Trophoblast cell (in vitro differentiated cells and primary cell): ENCODE measurements around the gene SULT1E1.

Source experiments
- DNase-seq, 2 donors: peaks; one replicate each; pipeline ENCODE4 v3.0.0-alpha.2; 2016
- H2AFZ ChIP-seq: 2 replicates; pipeline ENCODE4 v1.6.1; 2013; ENCODE audit warnings: low read length, moderate library complexity, mild to moderate bottlenecking; ENCODE audit not compliant: insufficient read depth, poor library complexity
- H2AK5ac ChIP-seq: 2 replicates; pipeline ENCODE4 v1.6.1; 2013; ENCODE audit warnings: mild to moderate bottlenecking, low read length
- H2BK120ac ChIP-seq: 2 replicates; pipeline ENCODE4 v1.6.1; 2013; ENCODE audit warnings: low read length, mild to moderate bottlenecking, moderate library complexity; ENCODE audit not compliant: insufficient read depth, poor library complexity
- H2BK12ac ChIP-seq: 2 replicates; pipeline ENCODE4 v1.6.1; 2013; ENCODE audit warnings: mild to moderate bottlenecking, low read length, moderate library complexity
- H2BK5ac ChIP-seq: 2 replicates; pipeline ENCODE4 v1.6.1; 2013; ENCODE audit warnings: low read length, low read depth, moderate library complexity, mild to moderate bottlenecking; ENCODE audit not compliant: poor library complexity
- H3K14ac ChIP-seq: 2 replicates; pipeline ENCODE4 v1.6.1; 2013; ENCODE audit warnings: mild to moderate bottlenecking, low read length
- H3K18ac ChIP-seq: 2 replicates; pipeline ENCODE4 v1.6.1; 2013; ENCODE audit warnings: mild to moderate bottlenecking, low read length
- H3K23ac ChIP-seq: 2 replicates; pipeline ENCODE4 v1.6.1; 2013; ENCODE audit warnings: low read length
- H3K27ac ChIP-seq: 2 replicates; pipeline ENCODE4 v1.5.1; 2013; ENCODE audit warnings: low read depth, mild to moderate bottlenecking, inconsistent platforms, low read length, moderate library complexity
- H3K27me3 ChIP-seq: 2 replicates; pipeline ENCODE4 v1.6.1; 2013; ENCODE audit warnings: inconsistent platforms, mild to moderate bottlenecking, low read length, moderate library complexity; ENCODE audit not compliant: insufficient read depth
- H3K36me3 ChIP-seq, 2 experiments: 1 replicate in 1 of 2; 2 replicates in 1 of 2; pipeline ENCODE4 v1.6.1; 2013; ENCODE audit warnings: low read length in 2 of 2, mild to moderate bottlenecking in 2 of 2, moderate library complexity in 1 of 2; ENCODE audit not compliant: insufficient read depth in 2 of 2, control insufficient read depth in 1 of 2
- H3K4ac ChIP-seq: 2 replicates; pipeline ENCODE4 v1.6.1; 2013; ENCODE audit warnings: low read depth, mild to moderate bottlenecking, low read length, moderate library complexity
- H3K4me1 ChIP-seq, 2 experiments: 1 replicate in 1 of 2; 2 replicates in 1 of 2; pipeline ENCODE4 v1.6.1; 2013; ENCODE audit warnings: low read length in 2 of 2, mild to moderate bottlenecking in 2 of 2, moderate library complexity in 1 of 2; ENCODE audit not compliant: insufficient read depth in 2 of 2, control insufficient read depth in 1 of 2
- H3K4me2 ChIP-seq: 2 replicates; pipeline ENCODE4 v1.6.1; 2013; ENCODE audit warnings: inconsistent platforms, mild to moderate bottlenecking, low read length, moderate library complexity
- H3K4me3 ChIP-seq: 2 replicates; pipeline ENCODE4 v1.5.1; 2013; ENCODE audit warnings: mild to moderate bottlenecking, low read depth, low read length, inconsistent platforms
- H3K79me1 ChIP-seq: one replicate; pipeline ENCODE4 v1.6.1; 2013; ENCODE audit warnings: low read length
- H3K79me2 ChIP-seq: 2 replicates; pipeline ENCODE4 v1.6.1; 2013; ENCODE audit warnings: low read length, mild to moderate bottlenecking; ENCODE audit not compliant: control insufficient read depth, insufficient read depth, poor library complexity
- H3K9ac ChIP-seq: 2 replicates; pipeline ENCODE4 v1.6.1; 2013; ENCODE audit warnings: mild to moderate bottlenecking, low read length
- H3K9me3 ChIP-seq: 2 replicates; pipeline ENCODE4 v1.6.1; 2013; ENCODE audit warnings: low read depth, mild to moderate bottlenecking, control low read depth, inconsistent platforms, low read length; ENCODE audit not compliant: insufficient read depth
- H4K12ac ChIP-seq: 2 replicates; pipeline ENCODE4 v1.6.1; 2013; ENCODE audit warnings: low read depth, mild to moderate bottlenecking, low read length, moderate library complexity
- H4K8ac ChIP-seq: 2 replicates; pipeline ENCODE4 v1.6.1; 2013; ENCODE audit warnings: low read depth, mild to moderate bottlenecking, low read length, moderate library complexity
- H4K91ac ChIP-seq: one replicate; pipeline ENCODE4 v1.6.1; 2013; ENCODE audit warnings: low read depth, mild to moderate bottlenecking, low read length, moderate library complexity
- WGBS: extraction: QIAGEN DNeasy Blood & Tissue Kit; methylation state at CpG from one replicate; pipeline ENCODE4 v1.1.7; 2013; ENCODE audit warnings: missing lambda C conversion rate; ENCODE audit not compliant: insufficient read length, insufficient coverage; ENCODE audit errors: extremely low coverage; 5-methylcytosine and 5-hydroxymethylcytosine counted together

SULT1E1 gene

GRCh38 chr4:69875576-69875975 is 15.6 kb upstream of the SULT1E1 start:
- no peak overlapping the region for H2AK5ac ChIP-seq
- H3K36me3 ChIP-seq, result no peaks in the 10 kb centered on the region
- no peak overlapping the region for H3K14ac ChIP-seq
- no peak overlapping the region for H3K23ac ChIP-seq
- H4K8ac ChIP-seq, result no peak overlapping the region
- H3K4me3 ChIP-seq, result no peak overlapping the region
- H3K18ac ChIP-seq, result no peak overlapping the region
- no peak overlapping the region for H4K12ac ChIP-seq
- H3K4ac ChIP-seq, result no peak overlapping the region
- WGBS, result no CpG with 5 or more reads among the region's 2 CpGs
- H3K4me2 ChIP-seq, result no peak overlapping the region
- no peak for DNase-seq
- H3K9me3 ChIP-seq, result no peaks in the 10 kb centered on the region
- H2AFZ ChIP-seq, result no peak overlapping the region
- H2BK120ac ChIP-seq, result no peak overlapping the region
- H2BK12ac ChIP-seq, result no peak overlapping the region
- H3K27ac ChIP-seq, result no peak overlapping the region
- no peaks in the 10 kb centered on the region for H3K27me3 ChIP-seq
- no peaks in the 10 kb centered on the region for H3K4me1 ChIP-seq
- H3K79me2 ChIP-seq, result no peaks in the 10 kb centered on the region
- no peak overlapping the region for H4K91ac ChIP-seq
- H3K9ac ChIP-seq, result no peak overlapping the region
- no peak overlapping the region for H2BK5ac ChIP-seq
- H3K79me1 ChIP-seq, result no peaks in the 10 kb centered on the region

- Histone ChIP-seq H3K4ac (no peak overlapping the region), H2BK5ac (no peak overlapping the region), H3K4me1 (no peaks in the 10 kb centered on the region), H3K79me1 (no peaks in the 10 kb centered on the region), H4K8ac (no peak overlapping the region), H2BK120ac (no peak overlapping the region), H3K18ac (no peak overlapping the region), H3K79me2 (no peaks in the 10 kb centered on the region), H3K4me2 (no peak overlapping the region), H3K27ac (no peak overlapping the region), H2AK5ac (no peak overlapping the region), H3K9me3 (no peaks in the 10 kb centered on the region), H2BK12ac (no peak overlapping the region), H3K14ac (no peak overlapping the region), H3K9ac (no peak overlapping the region), H4K12ac (no peak overlapping the region), H2AFZ (no peak overlapping the region), H3K4me3 (no peak overlapping the region), H4K91ac (no peak overlapping the region), H3K36me3 (no peaks in the 10 kb centered on the region), H3K23ac (no peak overlapping the region), H3K27me3 (no peaks in the 10 kb centered on the region)
- DNase-seq, result peak; percentile 40 to 87
Measured at GRCh38 chr4:69874507-69874906, 14.6 kb upstream of the SULT1E1 start.

- Histone ChIP-seq H3K4me1 (no peaks in the 10 kb centered on the region), H3K4me2 (no peak overlapping the region), H4K91ac (no peak overlapping the region), H2BK5ac (no peak overlapping the region), H3K23ac (no peak overlapping the region), H4K8ac (no peak overlapping the region), H3K4ac (no peak overlapping the region), H2AFZ (no peak overlapping the region), H3K27ac (no peak overlapping the region), H2BK120ac (no peak overlapping the region), H3K4me3 (no peak overlapping the region), H2AK5ac (no peak overlapping the region), H2BK12ac (no peak overlapping the region), H3K18ac (no peak overlapping the region), H3K79me2 (no peaks in the 10 kb centered on the region), H3K9me3 (no peaks in the 10 kb centered on the region), H3K36me3 (no peaks in the 10 kb centered on the region), H4K12ac (no peak overlapping the region), H3K9ac (no peak overlapping the region), H3K14ac (no peak overlapping the region), H3K27me3 (no peaks in the 10 kb centered on the region), H3K79me1 (no peaks in the 10 kb centered on the region)
- peak in 1 of 2 donors; percentile 82 for DNase-seq
- no CpG with 5 or more reads among the region's 1 CpG for WGBS
Measured at GRCh38 chr4:69861756-69862155, 1.8 kb upstream of the SULT1E1 start.

GRCh38 chr4:69860521-69861298 is 765 bp upstream of the SULT1E1 start:
- no CpG with 5 or more reads among the region's 1 CpG for WGBS

More at GRCh38 chr4:69860521-69861298, 765 bp upstream of the SULT1E1 start:
- H3K27ac ChIP-seq, result no peak overlapping the region
- H3K14ac ChIP-seq, result no peak overlapping the region
- no peak overlapping the region for H3K23ac ChIP-seq
- H3K9me3 ChIP-seq, result no peaks in the 10 kb centered on the region
- no peak overlapping the region for H4K12ac ChIP-seq
- no peak overlapping the region for H3K4me2 ChIP-seq
- no peaks in the 10 kb centered on the region for H3K27me3 ChIP-seq
- no peaks in the 10 kb centered on the region for H3K36me3 ChIP-seq
- no peaks in the 10 kb centered on the region for H3K79me1 ChIP-seq
- no peak overlapping the region for H2AK5ac ChIP-seq
- no peaks in the 10 kb centered on the region for H3K79me2 ChIP-seq
- H3K4me1 ChIP-seq, result no peaks in the 10 kb centered on the region
- H3K9ac ChIP-seq, result no peak overlapping the region
- H4K8ac ChIP-seq, result no peak overlapping the region
- H2BK12ac ChIP-seq, result no peak overlapping the region
- H3K4ac ChIP-seq, result no peak overlapping the region
- no peak overlapping the region for H3K4me3 ChIP-seq
- no peak overlapping the region for H4K91ac ChIP-seq
- H2BK5ac ChIP-seq, result no peak overlapping the region
- DNase-seq, result peak in 1 of 2 donors; percentile 46
- no peak overlapping the region for H3K18ac ChIP-seq
- no peak overlapping the region for H2AFZ ChIP-seq
- no peak overlapping the region for H2BK120ac ChIP-seq
